ENCODE data around the gene GRB2.
"Not testable (repeated sequence)": the region's sequence is repeated elsewhere in the genome, so short reads cannot be mapped to it uniquely, and the experiment has no call there.

Gene GRB2

DNA sequence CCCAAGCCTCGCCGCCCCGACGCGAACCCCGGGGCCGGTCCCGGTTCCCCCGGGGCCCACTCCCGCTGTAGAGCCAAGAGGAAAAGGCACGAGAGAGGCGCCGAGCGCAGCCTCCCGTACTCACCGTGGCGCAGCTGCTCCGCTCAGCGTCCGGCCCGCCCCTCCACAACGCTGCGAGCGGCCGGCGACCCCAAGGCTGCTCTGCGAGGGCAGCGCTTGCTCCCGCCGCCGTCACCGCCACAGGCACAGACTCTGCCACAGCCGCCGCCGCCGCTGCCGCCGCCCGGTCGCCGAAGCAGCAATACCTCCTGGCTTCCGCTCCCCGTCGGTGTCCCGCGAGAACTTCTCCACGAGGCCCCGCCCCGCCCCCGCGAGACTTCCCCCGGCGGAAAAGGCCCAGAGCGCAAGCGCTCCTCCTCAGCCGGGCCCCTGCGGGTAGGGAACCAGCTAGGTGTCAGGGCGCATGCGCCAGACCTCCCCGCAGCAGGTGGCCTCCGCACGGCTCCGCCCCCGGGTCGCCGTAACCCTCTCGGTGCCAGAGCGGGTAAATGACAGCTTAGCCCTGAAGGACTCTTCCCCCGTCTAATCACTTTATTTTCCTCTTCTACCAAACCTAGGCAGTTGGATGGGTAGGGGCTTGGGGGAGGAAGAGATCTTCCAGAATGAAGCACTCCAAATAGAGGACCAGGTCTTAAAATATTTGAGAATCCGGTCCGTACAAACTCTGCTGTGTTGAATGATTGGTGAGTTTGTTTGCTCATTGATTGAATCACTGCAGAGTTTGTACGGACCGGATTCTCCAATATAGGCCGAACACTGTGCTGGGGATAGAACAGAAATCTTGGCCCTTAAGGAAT is at the start of gene GRB2:
Gene GRB2 (minus strand): TSS at position 314 of the 857 bp plus-strand sequence. CDS start 12,050 bp downstream, outside the sequence.
- peak; percentile 99 to 100 for DNase-seq

DNA sequence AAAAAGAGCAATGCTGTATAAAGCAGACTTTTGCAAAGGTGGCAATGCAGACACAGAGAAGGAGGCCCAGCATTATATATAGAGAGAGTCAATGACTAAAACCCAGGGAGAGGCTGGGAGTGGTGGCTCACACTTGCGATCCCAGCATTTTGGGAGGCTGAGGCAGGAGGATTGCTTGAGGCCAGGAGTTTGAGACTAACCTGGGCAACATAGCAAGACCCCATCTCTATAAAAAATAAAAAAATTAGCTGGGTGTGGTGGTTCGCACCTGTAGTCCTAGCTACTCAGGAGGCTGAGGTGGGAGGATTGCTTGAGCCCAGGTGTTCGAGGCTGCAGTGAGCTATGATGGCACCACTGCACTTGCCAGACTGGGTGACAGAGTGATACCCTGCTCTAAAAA is 49.2 kb upstream of the GRB2 start:
- DNase-seq = not testable (repeated sequence)

DNA sequence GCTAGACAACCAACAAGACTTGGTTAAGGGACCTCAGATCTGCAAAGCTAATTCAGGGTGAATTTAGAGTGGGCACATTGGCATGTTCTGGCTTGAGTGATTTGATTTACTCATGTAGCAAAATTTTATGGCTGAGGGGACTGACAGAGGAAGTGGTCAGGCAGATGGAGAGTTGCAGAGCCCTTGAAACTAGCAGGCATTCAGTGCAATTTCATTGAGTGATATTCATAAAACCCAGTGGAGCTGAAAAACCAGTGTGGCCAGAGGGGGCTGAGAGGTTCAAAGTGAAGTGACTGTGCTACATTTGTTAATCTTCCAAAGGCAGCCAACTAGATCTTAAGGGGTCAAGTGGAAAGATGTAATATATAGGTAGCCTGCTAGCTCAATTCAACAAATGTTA is 48.7 kb upstream of the GRB2 start:
- DNase-seq = no peak

DNA sequence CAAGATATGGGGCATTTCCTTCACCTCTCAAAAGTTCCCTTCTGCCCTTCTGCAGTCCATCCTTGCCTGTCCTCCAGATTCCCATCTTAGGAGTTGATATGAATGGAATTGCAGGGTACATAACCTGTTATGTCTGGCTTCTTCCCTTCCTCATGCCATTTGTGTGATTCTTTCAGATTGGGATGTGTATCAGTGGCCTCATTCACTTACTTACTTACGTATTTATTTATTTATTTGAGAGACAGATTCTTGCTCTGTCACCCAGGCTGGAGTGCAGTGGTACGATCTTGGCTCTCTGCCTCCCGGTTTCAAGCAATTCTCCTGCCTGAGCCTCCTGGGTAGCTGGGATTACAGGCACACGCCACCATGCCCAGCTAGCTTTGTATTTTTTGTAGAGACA is 44.8 kb upstream of the GRB2 start:
- no peak for DNase-seq

DNA sequence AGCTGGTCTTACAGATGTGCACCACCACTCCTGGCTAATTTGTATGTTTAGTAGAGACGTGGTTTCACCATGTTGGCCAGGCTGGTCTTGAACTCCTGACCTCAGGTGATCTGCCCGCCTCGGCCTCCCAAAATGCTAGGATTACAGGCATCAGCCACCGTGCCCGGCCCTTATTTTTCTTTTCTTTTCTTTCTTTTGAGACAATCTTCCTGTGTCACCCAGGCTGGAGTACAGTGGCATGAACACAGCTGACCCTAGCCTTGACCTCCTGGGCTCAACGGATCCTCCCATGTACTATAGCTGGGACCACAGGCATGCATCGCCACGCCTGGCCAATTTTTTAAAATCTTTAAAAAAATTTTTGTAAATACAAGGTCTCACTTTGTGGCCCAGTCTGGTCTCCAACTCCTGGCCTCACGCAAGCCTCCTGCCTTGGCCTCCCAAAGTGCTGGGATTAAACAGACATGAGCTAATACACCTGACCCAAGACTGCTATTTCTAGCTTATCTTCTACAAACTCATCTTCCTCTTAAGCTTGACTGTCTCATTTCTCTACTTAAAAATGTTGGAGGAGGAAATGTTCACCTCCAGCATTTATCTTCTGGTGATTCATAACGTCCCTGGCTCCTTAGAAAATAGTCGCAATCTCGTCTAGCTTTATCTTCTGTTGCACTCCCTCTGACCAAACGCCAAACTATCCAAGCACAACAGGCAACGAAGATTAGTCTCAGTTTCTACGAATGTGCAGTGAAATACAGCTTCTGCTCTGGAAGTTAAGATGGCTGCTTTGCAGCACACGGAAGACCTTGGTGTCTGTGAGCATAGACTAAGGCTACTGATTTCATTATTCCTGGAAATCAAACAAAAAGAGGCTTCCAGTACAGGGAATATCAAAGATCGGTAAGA is 42.7 kb upstream of the GRB2 start:
- no peak for DNase-seq

DNA sequence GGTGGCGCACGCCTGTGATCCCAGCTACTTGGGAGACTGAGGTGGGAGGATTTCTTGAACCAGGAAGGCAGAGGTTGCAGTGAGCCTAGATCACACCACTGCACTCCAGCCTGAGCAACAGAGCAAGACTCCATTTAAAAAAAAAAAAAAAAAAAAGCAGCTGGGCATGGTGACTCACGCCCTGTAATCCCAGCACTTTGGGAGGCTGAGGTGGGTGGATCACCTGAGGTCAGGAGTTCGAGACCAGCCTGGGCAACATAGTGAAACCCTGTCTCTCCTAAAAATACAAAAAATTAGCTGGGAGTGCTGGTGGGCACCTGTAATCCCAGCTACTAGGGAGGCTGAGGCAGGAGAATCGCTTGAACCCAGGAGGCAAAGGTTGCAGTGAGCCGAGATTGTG is 40.4 kb upstream of the GRB2 start:
- DNase-seq = not testable (repeated sequence)

DNA sequence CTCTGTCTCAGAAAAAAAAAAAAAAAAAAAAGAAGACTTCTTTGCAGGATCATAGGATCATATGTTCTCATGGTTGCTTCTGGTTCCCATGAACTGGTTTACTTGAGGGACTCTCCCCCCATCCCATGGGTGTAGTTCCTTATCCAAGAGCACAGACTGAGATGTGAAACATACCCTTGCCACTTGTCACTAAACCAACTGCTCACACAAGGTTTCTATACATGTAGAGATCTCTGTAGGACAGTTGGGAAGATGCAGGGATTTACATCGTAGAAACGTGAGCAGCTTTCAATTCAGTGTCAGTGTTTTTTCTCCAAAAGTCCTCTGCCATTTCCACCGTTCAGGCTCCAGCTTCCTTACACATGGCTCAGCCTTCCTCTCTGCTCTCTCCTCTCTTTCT is 39.8 kb upstream of the GRB2 start:
- no peak for DNase-seq

DNA sequence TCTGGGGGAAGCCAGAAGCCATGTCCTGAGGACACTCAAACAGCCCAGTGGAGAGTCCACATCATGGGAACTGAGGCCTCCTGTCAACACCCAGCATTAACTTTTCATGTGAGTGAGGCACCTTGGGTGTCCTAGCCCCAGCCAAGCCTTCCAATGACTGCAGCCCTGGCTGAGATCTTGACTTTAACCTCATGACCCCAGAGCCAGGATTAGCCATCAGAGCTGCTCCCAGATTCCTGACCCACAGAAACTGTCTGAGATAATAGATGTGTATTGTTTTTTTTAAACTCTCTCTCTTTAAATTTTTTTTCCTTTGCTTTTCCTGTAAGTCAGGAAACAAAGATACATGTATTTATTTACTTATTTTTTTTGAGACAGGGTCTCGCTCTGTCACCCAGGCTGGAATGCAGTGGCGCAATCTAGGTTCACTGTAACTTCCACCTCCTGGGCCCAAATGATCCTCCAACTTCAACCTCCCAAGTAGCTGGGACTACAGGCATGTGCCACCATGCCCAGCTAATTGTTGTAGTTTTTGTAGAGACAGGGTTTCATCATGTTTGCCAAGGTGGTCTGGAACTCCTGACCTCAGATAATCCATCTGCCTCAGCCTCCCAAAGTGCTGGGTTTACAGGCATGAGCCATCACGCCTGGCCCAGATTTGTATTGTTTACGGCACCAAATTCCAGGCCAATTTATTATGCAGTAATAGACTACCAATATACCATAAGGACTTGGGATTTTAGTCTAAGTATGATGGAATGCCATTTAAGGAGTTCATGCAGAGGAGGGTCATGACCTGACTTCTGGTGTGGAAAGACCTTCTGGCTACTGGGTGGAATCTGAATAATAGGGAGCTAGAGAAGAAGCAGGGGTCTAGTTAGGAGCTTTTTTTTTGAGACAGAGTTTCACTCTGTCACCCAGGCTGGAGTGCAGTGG is 37.0 kb upstream of the GRB2 start:
- no peak for DNase-seq

DNA sequence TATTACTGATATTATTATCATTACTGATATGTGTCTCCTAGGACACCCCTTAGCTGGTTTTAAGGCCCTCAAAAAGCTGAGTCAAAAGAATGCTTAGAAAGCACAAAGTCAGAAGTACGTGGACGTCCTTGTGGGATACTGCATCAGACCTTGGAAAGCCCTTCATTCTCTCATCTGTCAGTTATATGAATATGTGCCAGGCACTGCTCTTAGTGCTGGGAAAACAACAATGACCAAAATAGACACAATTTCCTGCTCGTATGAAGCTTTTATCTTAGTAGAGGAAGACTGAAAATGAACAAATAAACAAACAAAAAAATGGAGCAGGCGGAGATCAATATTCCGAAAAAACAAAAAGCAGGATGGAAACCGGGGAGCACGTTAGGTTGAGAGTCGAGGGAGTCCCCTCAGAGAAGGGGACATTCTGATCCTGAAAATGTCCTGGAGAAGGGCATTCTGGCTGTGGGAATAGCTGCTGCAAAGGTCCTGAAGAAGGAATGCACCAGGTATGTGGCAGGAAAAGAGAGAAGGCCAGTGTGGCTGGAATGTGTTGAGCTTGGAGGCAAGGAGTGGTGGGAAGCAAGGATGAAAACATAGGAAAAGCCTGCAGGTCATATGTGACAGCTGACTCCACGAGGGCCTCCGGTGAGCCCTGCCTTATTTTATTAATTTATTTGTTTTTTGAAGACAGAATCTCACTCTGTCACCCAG is 35.4 kb upstream of the GRB2 start:
- no peak for DNase-seq

DNA sequence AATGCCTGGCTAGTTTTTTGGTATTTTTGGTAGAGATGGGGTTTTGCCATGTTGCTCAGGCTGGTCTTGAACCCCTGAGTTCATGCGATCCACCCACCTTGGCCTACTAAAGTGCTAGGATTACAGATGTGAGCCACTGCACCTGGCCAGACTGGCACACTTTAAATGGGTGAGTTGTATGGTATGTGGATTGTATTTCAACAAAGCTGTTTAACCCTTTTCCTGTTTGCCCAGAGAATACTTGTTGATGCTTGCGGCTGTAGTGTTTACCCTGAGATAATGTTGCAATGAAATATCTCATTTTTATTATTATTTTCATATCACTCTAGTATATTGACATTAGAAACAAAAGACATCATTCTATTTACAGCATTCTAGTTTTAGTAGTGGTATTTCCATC is 33.8 kb upstream of the GRB2 start:
- DNase-seq = no peak

DNA sequence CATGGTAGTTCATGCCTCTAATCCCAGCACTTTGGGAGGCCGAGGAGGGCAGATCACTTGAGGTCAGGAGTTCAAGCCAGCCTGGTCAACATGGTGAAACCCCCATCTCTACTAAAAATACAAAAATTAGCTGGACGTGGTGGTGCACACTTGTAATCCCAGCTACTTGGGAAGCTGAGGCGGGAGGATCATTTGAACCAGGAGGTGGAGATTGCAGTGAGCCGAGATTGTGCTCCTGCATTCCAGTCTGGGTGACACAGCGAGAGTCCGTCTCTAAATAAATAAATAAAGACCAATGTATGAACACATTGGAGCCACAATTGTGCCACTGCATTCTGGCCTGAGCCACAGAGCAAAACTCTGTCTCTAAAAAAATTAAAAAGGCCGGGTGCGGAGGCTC is 31.9 kb upstream of the GRB2 start:
- not testable (repeated sequence) for DNase-seq

DNA sequence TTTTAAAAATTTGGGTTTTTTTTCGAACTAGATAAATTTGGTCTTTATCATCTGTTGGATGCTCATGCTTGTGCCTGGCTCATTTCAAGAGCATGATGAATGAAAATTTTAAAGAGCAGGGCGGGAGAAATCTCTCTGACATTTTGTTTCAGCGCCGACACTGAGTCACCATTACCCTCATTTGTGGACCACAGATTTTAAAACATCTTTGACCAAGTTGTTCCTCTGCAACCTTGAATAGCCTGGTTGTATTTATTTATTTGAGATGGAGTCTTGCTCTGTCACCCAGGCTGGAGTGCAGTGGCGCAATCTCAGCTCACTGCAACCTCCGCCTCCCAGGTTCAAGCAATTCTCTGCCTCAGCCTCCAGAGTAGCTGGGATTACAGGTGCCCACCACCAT is 29.0 kb upstream of the GRB2 start:
- DNase-seq = not testable (repeated sequence)

DNA sequence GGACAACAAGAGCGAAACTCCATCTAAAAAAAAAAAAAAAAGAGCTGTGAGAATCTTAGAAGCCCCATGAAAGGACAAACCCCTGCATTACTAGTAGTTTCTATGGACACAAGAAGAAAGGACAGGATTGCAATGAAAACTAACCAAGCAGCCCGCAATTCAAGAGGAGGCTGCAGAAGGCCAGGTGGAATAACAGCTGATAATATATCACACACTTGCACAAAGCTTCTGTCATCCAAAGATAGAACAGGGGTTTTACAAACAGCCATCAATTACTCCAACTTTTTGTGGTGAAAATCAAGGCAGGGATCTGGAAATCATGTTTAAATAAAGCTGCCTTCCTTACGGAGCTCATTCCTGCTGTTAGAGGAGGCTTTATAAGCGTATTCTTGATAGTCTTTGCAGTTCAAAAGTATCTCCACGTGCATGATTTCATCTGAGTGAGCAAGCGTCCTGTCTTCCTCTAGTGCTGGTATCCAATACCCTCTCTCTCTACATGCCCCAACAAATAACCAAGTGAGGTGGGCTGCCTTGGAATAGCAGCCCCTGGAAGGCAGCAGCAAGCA is 27.8 kb upstream of the GRB2 start:
- no peak for DNase-seq

DNA sequence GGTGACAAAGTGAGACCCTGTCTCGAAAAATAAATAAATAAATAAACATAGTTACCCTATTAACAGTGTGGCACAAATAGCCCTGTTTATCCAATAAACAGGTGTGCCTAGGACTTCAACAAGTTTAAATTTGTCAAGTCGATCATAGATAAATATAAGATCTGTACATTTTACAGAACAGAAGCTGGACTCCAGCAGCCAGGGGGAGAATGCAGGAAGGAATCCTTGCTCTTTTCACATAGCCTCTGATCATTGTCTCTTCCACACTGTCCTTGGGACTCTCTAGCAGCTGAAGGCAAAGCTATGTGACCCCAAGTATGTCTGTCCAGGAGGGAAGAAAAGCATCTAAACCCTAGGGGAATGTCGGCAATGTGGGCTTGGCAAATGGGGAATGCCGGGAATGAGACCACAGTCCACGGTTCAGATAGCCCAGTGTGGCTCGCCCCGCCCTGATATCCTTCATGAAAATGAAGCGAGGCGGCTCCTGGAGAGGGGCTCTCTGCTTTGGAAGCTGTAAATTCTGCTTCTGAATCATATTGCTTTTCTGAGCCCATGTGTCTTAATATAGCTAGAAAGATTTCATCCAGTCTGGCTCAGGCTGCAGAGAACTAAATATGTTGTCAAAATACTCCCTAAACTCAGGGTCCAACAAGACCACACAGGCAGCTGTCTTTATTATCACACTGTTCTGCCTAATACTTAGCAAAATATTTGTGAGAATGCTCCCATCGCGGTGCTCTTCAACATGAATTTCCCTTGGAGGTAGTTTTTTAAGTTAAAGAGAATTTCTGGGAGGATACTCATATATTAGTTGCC is 24.9 kb upstream of the GRB2 start:
- DNase-seq = no peak

DNA sequence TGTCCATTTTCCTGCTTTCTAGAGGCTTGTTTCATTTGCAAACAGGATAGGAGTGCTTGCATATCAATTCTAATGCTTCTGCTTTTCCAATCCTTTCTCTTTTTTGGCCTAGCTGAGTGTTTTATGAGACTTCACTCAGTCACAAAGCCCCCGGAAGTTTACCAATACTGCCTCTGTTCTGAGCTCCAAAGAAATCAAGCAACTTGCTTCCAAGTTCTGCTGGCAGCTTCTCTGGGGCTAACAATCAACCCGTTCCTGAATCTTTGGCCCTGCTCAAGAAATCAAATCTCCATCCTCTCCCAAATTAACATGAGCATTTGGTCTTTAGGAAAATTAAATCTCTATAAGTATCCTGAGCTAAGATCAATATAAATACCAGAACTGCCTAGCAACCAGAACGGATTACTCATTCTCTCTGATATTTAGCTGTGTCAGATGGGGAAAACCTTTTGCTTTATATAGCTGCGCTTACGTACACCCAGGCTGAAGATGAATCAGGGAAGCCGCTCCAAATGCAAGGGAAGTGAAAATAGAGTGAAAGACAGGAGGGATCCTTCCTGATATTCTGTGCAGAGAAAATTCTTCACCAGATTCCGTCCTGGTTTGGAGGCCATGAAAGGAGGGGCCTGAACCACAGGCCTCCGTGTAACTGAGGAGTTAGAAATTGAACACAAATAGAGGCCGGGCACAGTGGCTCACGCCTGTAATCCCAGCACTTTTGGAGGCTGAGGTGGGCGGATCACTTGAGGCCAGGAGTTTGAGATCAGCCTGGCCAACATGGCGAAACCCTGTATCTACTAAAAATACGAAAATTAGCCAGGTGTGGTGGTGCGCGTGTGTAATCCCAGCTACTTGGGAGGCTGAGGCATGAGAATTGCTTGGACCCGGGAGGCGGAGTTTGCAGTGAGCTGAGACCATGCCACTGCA is 23.3 kb upstream of the GRB2 start:
- DNase-seq = peak in 1 of 2 donors; percentile 3

DNA sequence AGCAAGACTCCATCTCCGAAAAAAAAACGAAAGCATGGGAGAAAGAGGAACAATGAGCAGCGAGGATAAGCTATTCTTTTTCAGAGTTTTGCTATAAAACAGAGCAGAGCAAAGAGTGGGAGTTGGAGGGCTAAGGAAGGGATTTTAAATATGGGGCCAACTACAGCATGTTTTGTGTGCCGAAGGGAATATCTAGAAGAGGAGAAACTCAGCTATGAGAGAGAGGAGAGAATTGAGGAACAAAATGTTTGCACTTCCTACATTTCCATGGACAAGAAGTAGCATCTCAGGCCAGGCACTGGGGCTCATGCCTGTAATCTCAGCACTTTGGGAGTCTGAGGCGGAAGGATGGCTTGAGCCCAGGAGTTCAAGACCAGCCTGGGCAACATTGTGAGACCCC is 13.1 kb upstream of the GRB2 start:
- DNase-seq = no peak

DNA sequence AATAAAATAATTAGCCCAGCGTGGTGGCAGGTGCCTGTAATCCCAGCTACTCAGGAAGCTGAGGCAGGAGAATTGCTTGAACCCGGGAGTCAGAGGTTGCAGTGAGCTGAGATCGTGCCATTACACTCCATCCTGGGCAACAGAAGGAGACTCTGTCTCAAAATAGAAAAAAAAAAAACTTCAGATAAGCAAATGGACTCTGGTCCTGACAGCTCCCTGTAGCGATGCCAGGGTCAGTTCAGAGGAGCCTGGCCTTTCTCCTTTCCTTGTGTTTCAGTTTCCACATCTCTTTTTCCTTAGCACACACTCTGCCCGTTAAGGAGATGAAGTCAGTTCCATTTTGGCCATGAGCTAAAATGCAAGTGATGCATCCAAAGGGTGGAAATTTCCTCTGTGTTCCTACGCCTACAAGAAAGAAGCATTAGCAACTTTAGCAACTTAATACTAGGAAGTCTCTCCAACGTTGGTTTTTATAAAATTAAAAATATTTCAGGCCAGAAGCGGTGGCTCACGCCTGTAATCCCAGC is 11.6 kb upstream of the GRB2 start:
- no peak for DNase-seq

DNA sequence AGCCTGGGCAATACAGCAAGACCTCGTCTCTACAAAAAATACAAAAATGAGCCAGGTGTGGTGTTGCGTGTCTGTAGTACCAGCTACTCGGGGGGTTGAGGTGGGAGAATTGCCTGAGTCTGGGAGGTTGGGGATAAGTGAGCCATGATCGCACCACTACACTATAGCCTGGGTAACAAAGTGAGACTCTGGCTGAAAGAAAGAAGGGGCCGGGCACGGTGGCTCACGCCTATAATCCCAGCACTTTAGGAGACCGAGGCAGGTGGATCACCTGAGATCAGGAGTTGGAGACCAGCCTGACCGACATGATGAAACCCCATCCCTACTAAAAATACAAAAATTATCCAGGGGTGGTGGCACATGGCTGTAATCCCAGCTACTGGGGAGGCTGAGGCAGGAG is 10.5 kb upstream of the GRB2 start:
- no peak for DNase-seq

DNA sequence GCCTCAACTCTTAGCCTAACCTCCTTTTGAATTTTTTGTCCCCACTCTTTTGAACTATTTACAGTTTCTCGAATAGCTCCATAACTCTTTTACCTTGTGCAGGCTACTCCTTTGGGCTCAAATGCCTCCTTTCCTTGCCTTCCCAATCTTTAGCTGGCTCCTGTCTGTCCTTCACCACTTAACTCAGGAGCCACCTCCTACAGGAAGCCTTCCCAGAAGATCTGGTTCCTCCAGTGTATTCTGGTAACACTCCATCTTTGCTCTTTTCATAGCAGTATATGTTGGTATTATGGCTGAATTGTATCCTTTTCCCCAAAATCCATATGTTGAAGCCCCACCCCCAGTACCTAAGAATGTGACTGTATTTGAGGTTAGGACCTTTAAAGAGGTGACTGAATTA is 9.0 kb upstream of the GRB2 start:
- no peak for DNase-seq

All from CD4-positive, alpha-beta T cell treated with Interferon alpha-2 for 1 hour (primary cell).